ENCODE results near the gene VSTM4.

DNA sequence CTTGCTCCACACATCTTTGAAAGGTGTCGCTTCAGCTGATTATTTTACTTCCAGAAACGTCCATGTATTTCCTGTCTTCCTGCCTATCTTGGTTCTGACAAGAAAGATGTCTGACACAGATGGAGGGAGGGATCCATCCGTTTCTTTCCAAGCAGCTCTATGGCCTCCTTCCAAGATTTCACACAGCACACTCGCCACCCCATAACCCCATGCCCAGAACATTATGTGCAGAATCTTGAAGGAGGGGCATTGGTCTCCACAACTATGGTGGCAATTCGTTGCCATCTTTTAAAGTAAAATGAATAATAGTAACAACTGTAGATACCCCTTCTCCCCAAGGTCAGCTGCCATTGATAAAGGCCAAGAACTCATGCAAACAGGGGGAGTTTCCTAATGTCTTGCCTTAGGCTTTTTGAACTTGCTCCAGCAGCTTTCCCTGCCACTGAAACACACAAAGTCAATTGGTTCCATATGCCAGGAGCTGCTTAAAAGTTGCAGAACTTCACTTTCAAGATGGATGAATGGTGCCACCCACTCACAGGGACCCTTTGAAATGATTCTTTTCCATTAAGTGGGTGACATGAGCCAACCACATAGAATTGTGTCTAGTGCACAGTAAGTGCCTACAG lies 60.0 kb downstream of the VSTM4 start:
- TF ChIP-seq, protein P1, sequence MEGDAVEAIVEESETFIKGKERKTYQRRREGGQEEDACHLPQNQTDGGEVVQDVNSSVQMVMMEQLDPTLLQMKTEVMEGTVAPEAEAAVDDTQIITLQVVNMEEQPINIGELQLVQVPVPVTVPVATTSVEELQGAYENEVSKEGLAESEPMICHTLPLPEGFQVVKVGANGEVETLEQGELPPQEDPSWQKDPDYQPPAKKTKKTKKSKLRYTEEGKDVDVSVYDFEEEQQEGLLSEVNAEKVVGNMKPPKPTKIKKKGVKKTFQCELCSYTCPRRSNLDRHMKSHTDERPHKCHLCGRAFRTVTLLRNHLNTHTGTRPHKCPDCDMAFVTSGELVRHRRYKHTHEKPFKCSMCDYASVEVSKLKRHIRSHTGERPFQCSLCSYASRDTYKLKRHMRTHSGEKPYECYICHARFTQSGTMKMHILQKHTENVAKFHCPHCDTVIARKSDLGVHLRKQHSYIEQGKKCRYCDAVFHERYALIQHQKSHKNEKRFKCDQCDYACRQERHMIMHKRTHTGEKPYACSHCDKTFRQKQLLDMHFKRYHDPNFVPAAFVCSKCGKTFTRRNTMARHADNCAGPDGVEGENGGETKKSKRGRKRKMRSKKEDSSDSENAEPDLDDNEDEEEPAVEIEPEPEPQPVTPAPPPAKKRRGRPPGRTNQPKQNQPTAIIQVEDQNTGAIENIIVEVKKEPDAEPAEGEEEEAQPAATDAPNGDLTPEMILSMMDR (IDR thresholded peaks at IDR 0.05), result no peak
- TF ChIP-seq EZH2 (IDR thresholded peaks at IDR 0.05; ENCODE audit: borderline replicate concordance, insufficient read depth, low read depth, low read length, poor library complexity, severe bottlenecking), result no peak

All from B cell (primary cell).